Upper lobe of left lung (tissue), 4 donors: ENCODE measurements around the gene TENM3.

ENCODE experiments used
- POLR2A ChIP-seq, 4 donors: fragments of 450-650 bp; IDR thresholded peaks; one replicate each; pipeline ENCODE4 v1.5.1; 2016 to 2017; ENCODE audit warnings: antibody characterized with exemption in 4 of 4, mild to moderate bottlenecking in 2 of 4
- TF ChIP-seq, protein P1 (sequence below), 6 experiments: fragments of 450-650 bp in 4 of 6; fragments of 200-600 bp in 2 of 6; sonication (generic) in 2 of 6; IDR thresholded peaks; one replicate each; pipeline ENCODE4 v1.5.1; 2016 to 2019; ENCODE audit warnings: antibody characterized with exemption in 6 of 6

DNA sequence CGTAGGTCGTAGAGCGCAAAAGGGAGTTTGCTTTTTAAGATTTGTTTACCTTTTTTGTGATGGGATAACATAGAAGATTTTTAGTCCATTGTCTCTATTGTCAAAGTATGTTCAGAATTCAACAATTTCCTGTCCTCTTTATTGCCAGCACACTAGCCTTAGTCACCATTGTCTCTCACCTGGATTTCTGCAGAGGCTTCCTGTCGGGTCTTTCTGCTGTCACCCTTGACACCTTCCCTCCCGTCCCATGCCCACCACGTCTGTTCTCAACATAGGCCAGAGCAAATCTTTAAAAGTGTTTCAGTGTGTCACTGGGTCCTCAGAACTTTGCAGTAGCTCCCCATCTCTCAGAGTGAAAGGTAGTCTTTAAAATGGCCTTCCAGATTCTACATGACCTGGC lies 323.9 kb downstream of the TENM3 start:
- TF ChIP-seq, protein P1, sequence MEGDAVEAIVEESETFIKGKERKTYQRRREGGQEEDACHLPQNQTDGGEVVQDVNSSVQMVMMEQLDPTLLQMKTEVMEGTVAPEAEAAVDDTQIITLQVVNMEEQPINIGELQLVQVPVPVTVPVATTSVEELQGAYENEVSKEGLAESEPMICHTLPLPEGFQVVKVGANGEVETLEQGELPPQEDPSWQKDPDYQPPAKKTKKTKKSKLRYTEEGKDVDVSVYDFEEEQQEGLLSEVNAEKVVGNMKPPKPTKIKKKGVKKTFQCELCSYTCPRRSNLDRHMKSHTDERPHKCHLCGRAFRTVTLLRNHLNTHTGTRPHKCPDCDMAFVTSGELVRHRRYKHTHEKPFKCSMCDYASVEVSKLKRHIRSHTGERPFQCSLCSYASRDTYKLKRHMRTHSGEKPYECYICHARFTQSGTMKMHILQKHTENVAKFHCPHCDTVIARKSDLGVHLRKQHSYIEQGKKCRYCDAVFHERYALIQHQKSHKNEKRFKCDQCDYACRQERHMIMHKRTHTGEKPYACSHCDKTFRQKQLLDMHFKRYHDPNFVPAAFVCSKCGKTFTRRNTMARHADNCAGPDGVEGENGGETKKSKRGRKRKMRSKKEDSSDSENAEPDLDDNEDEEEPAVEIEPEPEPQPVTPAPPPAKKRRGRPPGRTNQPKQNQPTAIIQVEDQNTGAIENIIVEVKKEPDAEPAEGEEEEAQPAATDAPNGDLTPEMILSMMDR (IDR thresholded peaks at IDR 0.05) = no peak
- TF ChIP-seq POLR2A (IDR thresholded peaks at IDR 0.05) = no peak
